Esophagus squamous epithelium (tissue), 4 donors: ENCODE data around the gene PPM1A.

Experiments
- CTCF ChIP-seq, 6 experiments: fragments of 450-650 bp in 4 of 6; fragments of 200-600 bp in 2 of 6; sonication (generic) in 2 of 6; IDR thresholded peaks; one replicate each; pipeline ENCODE4 v1.5.1; 2016 to 2019; ENCODE audit warnings: antibody characterized with exemption in 6 of 6, mild to moderate bottlenecking in 4 of 6, moderate library complexity in 4 of 6
- POLR2A ChIP-seq, 4 donors: fragments of 450-650 bp; IDR thresholded peaks; one replicate each; pipeline ENCODE4 v1.6.1; 2017; ENCODE audit warnings: antibody characterized with exemption in 4 of 4, mild to moderate bottlenecking in 4 of 4, moderate library complexity in 3 of 4

- TF ChIP-seq CTCF (IDR thresholded peaks at IDR 0.05) (no peak), POLR2A (IDR thresholded peaks at IDR 0.05) (no peak)
Observed at GRCh38 chr14:60348211-60348610, 99.2 kb downstream of the PPM1A start.
